ES-I3 (cell line): ENCODE measurements around the gene LRRC51.
A peak's percentile ranks its signal among the peaks of the same experiment; 100 is the strongest.

Experiments used
- H3K36me3 ChIP-seq: 2 replicates; pipeline ENCODE4 v1.6.1; 2013; ENCODE audit warnings: mild to moderate bottlenecking, low read length, control low read depth, moderate library complexity; ENCODE audit not compliant: insufficient read depth
- H3K4me1 ChIP-seq: 2 replicates; pipeline ENCODE4 v1.6.1; 2013; ENCODE audit warnings: mild to moderate bottlenecking, control low read depth, low read length; ENCODE audit not compliant: insufficient read depth
- H3K9ac ChIP-seq: 2 replicates; pipeline ENCODE4 v1.6.1; 2013; ENCODE audit warnings: low read depth, mild to moderate bottlenecking, low read length, moderate library complexity
- H3K9me3 ChIP-seq: 2 replicates; pipeline ENCODE4 v1.6.1; 2013; ENCODE audit warnings: mild to moderate bottlenecking, low read length, moderate library complexity; ENCODE audit not compliant: control insufficient read depth, insufficient read depth

LRRC51 gene

DNA sequence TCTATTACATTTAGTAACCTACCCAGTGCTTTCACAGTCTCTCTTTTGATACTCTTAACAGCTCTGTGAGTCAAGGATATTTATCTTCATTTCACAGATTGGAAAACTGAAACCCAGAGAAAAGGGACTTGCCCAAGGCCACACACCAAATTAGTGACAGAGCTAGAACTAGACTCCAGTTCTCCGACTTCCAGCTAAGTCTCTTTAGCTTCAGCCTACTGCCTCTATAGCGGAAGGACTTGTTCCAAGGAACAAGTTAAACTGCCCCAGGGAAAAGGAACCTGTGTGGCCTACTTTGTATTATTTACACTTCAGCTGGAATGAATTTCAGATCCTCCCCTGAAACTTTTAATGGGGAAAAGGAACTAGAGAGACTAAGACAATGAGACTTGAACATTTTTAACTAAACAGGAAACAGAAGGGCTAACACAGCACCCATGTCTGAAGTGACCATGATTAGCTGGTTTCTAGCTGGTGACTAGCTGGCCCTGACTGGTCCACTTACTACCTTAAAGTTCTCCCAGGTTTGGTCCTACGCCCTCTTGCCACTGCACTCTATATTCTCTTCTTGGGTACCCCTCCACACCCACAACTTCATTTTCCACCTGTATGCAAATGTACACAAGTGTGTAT, 1.3 kb downstream of the LRRC51 start:
- Histone ChIP-seq H3K9me3 (no peaks in the 10 kb centered on the region), H3K9ac (no peak overlapping the region), H3K4me1 (peaks cover 7% of the 10 kb centered on the region), H3K36me3 (no peaks in the 10 kb centered on the region)

DNA sequence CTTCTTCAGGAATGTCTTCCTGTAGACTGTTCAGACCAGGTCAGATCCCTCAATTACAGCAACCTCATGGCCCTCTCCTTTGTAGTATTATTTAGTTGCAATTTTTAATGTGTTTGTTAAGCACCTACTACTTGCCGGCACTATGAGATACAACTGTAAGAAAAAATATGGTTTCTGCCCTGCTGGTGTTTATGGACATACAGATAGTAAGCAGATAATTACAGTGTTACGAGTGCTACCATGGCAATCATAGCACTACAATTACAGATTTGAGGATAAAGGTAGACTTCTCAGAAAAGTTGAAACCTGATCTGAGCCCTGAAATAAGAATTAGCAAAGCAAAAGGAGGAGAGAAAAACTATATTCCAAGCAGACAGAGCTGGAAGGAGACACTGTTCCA, 2.8 kb downstream of the LRRC51 start:
- H3K4me1 ChIP-seq, result peaks cover 4% of the 10 kb centered on the region
- no peaks in the 10 kb centered on the region for H3K9me3 ChIP-seq
- H3K36me3 ChIP-seq, result no peaks in the 10 kb centered on the region
- no peak overlapping the region for H3K9ac ChIP-seq

DNA sequence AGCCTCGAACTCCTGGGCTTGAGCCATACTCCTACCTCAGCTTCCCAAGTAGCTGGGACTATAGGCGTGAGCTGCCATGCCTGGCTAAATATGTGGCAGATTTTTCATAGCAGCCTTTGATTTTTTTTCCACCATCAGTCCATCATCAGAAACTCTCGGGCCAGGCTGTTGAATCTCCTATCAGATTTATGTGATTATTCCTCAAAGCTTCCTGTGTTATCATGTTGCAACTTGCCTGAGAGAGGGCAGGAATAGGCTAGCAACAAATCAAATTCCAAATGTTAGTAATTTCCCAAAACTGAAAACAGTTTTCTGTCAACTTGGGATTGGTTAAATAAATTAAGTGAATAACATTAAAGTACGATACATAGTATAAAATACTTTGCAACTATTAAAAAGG, 3.4 kb downstream of the LRRC51 start:
- no peak overlapping the region for H3K9ac ChIP-seq
- H3K4me1 ChIP-seq, result no peaks in the 10 kb centered on the region; the same call in 1 of the 2 replicates

DNA sequence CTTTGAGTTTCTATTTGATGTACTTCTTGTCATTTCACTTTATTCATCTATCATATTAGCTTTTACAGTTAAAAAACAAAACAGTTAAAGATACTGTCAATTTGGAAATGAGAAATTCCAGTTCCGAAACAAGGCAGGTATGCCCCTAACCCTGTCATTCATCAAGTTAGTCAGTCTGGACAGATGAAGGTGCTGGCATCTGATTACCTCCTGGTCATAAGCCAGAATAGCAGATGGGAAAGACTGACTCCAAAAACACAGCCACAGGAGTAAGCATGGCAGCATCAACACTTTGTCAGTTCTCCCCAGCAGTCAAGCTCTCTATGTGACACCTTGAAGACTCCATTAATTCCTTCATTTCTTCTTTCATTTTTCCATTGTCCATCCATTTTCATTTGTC, 4.3 kb downstream of the LRRC51 start:
- Histone ChIP-seq H3K36me3 (no peaks in the 10 kb centered on the region), H3K9me3 (no peaks in the 10 kb centered on the region), H3K9ac (no peak overlapping the region), H3K4me1 (no peaks in the 10 kb centered on the region)

More for the DNA sequence above, 3.4 kb downstream of the LRRC51 start:
- H3K9me3 ChIP-seq, result no peaks in the 10 kb centered on the region
- H3K36me3 ChIP-seq, result no peaks in the 10 kb centered on the region

DNA sequence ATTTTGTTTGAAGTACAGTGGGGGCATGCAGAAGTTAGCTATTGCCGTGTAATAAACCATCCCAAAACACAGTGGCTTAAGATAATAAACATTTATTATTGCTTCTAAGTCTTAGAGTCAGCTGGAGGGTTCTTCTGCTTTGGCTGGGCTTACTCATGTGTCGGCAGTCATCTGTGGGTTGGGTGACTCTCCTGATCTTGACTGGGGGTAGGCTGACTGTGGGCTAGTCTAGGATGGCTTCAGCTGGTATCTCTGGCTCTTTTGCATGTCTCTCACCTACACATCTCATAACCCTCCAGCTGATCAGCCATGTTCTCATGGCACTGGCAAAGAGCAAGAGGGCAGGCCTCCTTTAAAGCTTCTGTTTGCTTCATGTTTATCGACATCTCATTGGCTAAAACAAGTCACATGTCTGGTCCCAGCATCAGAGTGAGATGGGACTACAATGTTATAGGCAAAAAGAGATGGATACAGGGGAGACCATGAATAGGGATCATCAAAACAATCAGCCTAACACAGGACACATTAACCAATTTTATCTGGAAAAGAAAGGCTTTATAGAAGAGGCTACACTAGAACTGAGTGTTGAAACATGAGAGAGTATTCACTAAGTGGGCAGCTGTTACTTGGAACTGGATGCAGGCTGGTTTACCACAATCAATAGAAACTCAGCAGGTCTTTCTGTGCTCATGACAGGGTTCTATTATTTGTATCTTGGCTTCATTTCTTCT, 5.1 kb downstream of the LRRC51 start:
- no peaks in the 10 kb centered on the region for H3K9me3 ChIP-seq
- H3K4me1 ChIP-seq, result no peaks in the 10 kb centered on the region
- no peak overlapping the region for H3K9ac ChIP-seq
- no peaks in the 10 kb centered on the region for H3K36me3 ChIP-seq

DNA sequence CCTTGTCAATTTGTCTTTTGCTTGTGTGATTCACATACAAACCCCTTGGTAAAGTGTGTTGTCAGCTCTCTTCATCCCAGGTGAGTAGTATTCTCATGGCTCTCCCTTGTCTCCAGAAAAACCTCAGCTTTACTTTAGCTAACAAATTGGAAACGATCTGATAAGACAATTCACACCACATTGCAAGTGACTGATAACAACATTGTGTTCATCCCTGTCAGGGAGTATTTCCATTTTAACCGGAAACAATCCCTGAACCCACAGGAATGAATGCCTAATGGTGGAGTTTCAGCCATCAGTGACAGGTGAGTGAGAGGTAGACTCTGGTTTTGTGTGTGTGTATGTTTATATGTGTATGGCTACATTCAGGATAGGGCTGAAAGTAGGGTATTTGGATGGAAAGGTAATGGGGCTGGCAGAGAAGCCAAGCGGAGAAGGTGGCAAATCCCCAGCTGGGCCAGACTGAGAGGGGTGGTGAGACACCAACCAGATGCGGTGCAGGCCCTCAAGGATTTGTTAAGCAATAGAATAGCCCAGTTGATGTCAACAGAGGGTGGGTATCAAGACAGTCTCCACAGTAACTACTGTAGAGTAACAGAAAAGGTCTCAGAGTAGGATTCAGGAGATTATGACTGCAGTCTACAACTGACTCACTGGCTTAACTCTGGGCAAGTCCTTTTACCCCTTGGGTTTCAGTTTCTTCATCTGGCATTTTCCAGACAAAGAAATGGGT, 7.6 kb downstream of the LRRC51 start:
- no peaks in the 10 kb centered on the region for H3K9me3 ChIP-seq
- H3K4me1 ChIP-seq, result no peaks in the 10 kb centered on the region
- H3K36me3 ChIP-seq, result no peaks in the 10 kb centered on the region
- no peak overlapping the region for H3K9ac ChIP-seq

DNA sequence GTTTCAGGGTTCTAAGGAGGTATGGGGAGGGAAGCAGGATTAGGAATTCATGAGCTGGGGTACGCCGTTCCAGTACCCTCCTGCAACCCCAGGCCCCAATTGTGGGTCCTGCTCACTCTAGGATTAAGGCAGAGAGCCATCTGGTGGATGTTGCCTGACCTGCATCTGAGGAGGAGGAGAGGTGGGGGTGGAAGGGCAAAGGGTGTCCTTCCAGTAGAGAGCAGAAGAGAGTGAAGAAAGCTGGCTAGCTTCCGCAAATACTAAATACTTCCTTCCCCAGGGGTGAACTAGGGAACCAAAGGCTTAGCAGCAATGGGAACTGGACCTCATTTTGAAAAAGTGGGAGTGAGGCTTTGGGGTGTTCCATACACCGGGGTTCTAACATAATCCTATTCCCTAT, 10.6 kb downstream of the LRRC51 start:
- Histone ChIP-seq H3K4me1 (no peaks in the 10 kb centered on the region), H3K36me3 (0 out of 2 replicates have a peak, but pooled peaks cover 5% of the 10 kb centered on the region), H3K9me3 (no peaks in the 10 kb centered on the region), H3K9ac (no peak overlapping the region)

DNA sequence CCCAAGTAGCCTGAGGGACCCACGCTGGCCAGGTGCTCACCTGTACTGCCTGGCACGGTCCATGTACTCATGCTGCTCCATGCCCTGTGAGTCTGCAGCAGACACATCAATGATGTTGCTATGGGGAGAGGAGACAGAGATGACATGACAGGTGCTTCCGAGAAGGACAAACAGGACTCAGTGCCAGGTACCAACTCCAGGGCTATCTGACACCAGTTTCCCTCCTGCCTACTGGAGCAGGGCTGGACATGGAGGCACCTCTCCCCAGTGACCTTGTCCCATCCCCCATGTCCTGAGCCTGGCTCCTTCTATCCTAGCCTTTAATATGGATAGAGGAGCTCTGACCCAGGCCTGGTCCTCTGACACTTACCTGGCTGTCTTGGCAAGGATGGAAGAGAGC, 18.1 kb downstream of the LRRC51 start:
- H3K4me1 ChIP-seq, result 0 out of 2 replicates have a peak, but pooled peaks cover 4% of the 10 kb centered on the region
- H3K9me3 ChIP-seq, result no peaks in the 10 kb centered on the region
- peaks cover 9% of the 10 kb centered on the region for H3K36me3 ChIP-seq
- no peak overlapping the region for H3K9ac ChIP-seq

DNA sequence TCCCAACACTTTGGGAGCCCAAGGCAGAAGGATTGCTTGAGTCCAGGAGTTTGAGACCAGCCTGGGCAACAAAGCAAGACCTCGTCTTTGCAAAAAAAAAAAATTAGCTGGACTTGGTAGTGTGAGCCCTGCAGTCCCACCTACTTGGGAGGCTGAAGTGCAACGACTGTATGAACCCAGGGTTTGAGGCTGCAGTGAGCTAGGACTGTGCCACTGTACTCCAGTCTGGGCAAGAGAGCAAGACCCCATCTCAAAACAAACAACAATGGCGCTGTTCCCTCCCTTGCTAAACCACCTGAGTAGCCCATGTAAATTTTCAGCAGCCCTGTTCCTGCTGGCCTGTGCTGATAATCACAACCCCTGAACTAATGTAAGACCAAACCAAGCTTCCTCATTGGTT, 19.4 kb downstream of the LRRC51 start:
- H3K9me3 ChIP-seq, result no peaks in the 10 kb centered on the region
- H3K9ac ChIP-seq, result no peak overlapping the region
- H3K4me1 ChIP-seq, result 0 out of 2 replicates have a peak, but pooled peaks cover 4% of the 10 kb centered on the region
- peaks cover 4% of the 10 kb centered on the region for H3K36me3 ChIP-seq

DNA sequence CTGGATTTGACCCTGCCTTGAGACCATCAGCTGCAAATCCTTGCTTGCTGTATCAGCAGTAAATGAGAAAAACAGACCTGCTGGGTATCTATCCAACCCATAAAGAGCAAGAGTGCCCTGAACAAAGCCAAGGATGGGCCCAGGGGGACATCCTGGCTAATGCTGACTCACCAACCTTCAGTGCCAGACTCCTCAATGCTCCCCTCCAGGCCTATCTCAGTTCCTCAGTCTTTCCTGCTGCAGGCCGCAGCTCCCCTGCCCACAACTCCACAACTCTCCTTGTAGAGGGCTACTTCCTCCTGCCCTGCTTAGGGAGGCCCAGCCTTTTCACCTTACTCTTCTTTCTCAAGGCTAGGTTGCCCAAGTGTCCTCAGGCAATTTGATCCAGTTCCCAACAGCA, 19.8 kb downstream of the LRRC51 start:
- H3K9me3 ChIP-seq, result no peaks in the 10 kb centered on the region
- 0 out of 2 replicates have a peak, but pooled peaks cover 4% of the 10 kb centered on the region for H3K4me1 ChIP-seq
- H3K9ac ChIP-seq, result no peak overlapping the region
- H3K36me3 ChIP-seq, result peaks cover 4% of the 10 kb centered on the region

DNA sequence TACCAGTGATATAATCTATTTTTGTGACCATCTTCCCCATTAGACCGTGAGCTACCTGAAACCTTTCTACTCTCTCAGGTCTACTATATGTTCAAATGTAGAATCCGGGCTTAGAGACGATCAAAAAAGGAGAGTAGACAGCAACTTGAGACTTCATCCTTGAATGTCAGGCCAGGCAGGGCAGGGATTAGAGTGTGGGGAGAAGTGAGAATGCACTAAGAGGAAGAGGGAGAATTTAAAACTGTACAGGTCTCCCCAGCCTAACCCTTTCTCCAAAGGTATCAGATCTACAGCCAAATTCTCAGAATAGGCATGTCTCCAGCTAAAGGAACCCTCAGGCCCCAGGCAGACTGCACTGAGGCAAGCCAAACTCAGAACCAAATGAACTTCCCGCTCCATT, 21.5 kb downstream of the LRRC51 start:
- H3K9ac ChIP-seq, result peak overlapping the region; percentile 92
- 0 out of 2 replicates have a peak, but pooled peaks cover 4% of the 10 kb centered on the region for H3K4me1 ChIP-seq
- peaks cover 4% of the 10 kb centered on the region for H3K36me3 ChIP-seq
- H3K9me3 ChIP-seq, result no peaks in the 10 kb centered on the region

DNA sequence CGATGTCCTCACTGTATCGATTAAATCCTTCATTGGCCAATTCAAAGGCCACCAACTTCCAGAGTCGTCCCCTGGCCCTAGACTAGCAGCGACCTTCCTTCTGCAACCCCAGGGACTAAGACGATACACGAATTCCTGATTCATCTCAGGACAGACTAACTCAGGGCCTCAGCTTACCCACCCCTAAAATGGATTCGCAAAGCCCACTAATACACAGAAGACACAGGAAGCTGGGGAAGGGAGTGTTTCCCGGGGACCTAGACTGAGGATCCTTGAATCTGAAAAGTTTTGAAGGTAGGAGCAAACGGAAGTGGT, 21.9 kb downstream of the LRRC51 start:
- Histone ChIP-seq H3K9ac (peak overlapping the region; percentile 92), H3K9me3 (no peaks in the 10 kb centered on the region), H3K4me1 (0 out of 2 replicates have a peak, but pooled peaks cover 4% of the 10 kb centered on the region), H3K36me3 (peaks cover 1% of the 10 kb centered on the region)

DNA sequence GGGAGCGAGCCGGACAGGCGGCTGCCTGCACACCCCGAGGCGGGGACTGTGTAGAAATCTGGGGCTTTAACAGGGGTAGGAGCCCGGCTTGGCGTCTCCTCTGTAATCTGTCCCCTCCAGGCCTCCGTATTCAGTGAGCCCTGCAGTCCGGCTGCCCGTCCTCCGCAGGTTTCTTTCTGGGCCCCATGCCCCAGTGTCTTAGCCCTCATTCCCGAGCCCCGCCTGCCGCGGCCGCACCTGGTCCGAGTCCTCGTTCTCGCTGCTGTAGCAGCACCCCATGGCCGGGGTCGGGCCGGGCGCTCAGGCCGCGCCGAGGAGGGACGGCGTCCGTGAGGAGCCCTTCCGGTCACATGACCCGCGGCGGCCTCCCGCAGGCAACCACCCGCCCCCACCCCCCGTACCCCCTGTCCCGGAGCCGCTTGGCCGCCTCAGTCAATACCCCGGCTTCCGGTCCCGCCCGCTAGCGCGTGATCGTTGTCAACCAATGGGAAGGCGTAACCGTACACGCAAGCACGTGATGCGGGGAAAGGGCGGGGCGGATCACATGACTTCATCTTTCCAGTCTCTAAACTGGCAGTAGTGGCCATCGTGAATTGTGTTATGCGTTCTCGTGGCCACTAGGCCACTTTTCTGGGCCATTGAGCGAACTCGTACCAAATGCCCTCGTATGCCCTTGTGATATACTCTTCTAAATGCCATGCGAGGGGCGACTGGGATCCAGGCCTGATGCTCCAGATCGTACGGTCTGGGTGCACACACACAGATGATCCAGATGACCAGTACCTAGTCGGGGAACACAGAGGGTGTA, 22.5 kb downstream of the LRRC51 start, which contains the start of gene LAMTOR1:
Gene LAMTOR1 (minus strand): TSS at position 352 of the 808 bp plus-strand sequence. CDS start 73 bp downstream, at position 279.
- H3K9ac ChIP-seq, result peak within 1 kb of the TSS; percentile 92
- 0 out of 2 replicates have a peak, but pooled peaks cover 4% of the 10 kb centered on the region for H3K4me1 ChIP-seq
- H3K36me3 ChIP-seq, result no peaks in the 10 kb centered on the region; the same call in 1 of the 2 replicates
- no peaks in the 10 kb centered on the region for H3K9me3 ChIP-seq

DNA sequence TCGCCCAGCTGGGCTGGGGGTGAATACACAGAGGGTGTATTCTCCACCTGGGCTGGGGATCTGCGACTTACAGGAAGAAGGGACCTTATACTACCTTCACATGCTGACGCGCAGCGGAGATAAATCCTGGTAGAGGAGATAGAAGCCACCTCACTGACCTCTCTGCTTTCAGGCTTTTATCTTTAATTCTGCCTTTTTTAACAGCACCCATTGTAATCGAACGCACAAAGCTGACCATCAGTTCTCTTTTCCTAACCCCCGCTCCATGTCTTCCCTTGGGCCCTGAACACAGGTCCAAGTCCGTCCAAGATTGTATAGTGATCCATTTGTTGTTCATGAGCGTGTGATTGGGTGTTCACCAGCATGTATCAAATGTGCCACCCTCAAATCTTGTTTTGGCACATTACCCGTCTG, 23.1 kb downstream of the LRRC51 start:
- peak overlapping the region; percentile 44 for H3K9ac ChIP-seq
- H3K4me1 ChIP-seq, result 0 out of 2 replicates have a peak, but pooled peaks cover 4% of the 10 kb centered on the region
- H3K9me3 ChIP-seq, result no peaks in the 10 kb centered on the region
- no peaks in the 10 kb centered on the region; the same call in 1 of the 2 replicates for H3K36me3 ChIP-seq
